ENCODE results near the gene MLYCD.

The MLYCD gene

GRCh38 chr16:83887564-83887963 lies 11.4 kb upstream of the MLYCD start:
- DNase-seq: no peak
- Histone ChIP-seq H3K4me3 (ENCODE audit: low read depth, low read length) (no peak overlapping the region), H3K27ac (no peak overlapping the region), H3K36me3 (replicated peaks) (no peaks in the 10 kb centered on the region), H3K27me3 (replicated peaks) (peaks cover 3% of the 10 kb centered on the region)
- in situ Hi-C loops (cut with HindIII; ENCODE audit: low pct_ligation_motif_present, low sequenced_read_pairs): no loop called here
- no peak for TF ChIP-seq CTCF (IDR thresholded peaks at IDR 0.05; ENCODE audit: low read depth, low read length, missing control alignments)

GRCh38 chr16:83888672-83889044 lies 10.3 kb upstream of the MLYCD start:
- DNase-seq: no peak
- no peak overlapping the region for H3K4me3 ChIP-seq (ENCODE audit: low read depth, low read length)
- TF ChIP-seq CTCF (IDR thresholded peaks at IDR 0.05; ENCODE audit: low read depth, low read length, missing control alignments): no peak
- H3K27ac ChIP-seq: no peak overlapping the region
- H3K36me3 ChIP-seq (replicated peaks): no peaks in the 10 kb centered on the region
- H3K27me3 ChIP-seq (replicated peaks): peaks cover 3% of the 10 kb centered on the region
- in situ Hi-C loops (cut with HindIII; ENCODE audit: low pct_ligation_motif_present, low sequenced_read_pairs): no loop called here

GRCh38 chr16:83890359-83890758 lies 8.6 kb upstream of the MLYCD start:
- DNase-seq: no peak
- in situ Hi-C loops (cut with HindIII; ENCODE audit: low pct_ligation_motif_present, low sequenced_read_pairs): no loop called here
- Histone ChIP-seq H3K4me3 (ENCODE audit: low read depth, low read length) (no peak overlapping the region), H3K27me3 (replicated peaks) (peaks cover 3% of the 10 kb centered on the region), H3K27ac (no peak overlapping the region), H3K36me3 (replicated peaks) (no peaks in the 10 kb centered on the region)
- no peak for TF ChIP-seq CTCF (IDR thresholded peaks at IDR 0.05; ENCODE audit: low read depth, low read length, missing control alignments)

- no peak for DNase-seq
- Histone ChIP-seq H3K36me3 (replicated peaks) (no peaks in the 10 kb centered on the region), H3K4me3 (ENCODE audit: low read depth, low read length) (no peak overlapping the region), H3K27me3 (replicated peaks) (peaks cover 3% of the 10 kb centered on the region), H3K27ac (no peak overlapping the region)
- in situ Hi-C loops (cut with HindIII; ENCODE audit: low pct_ligation_motif_present, low sequenced_read_pairs): no loop called here
- no peak for TF ChIP-seq CTCF (IDR thresholded peaks at IDR 0.05; ENCODE audit: low read depth, low read length, missing control alignments)
Observed at GRCh38 chr16:83891742-83892141, 7.2 kb upstream of the MLYCD start.

- in situ Hi-C loops (cut with HindIII; ENCODE audit: low pct_ligation_motif_present, low sequenced_read_pairs): no loop called here
- no peak for TF ChIP-seq CTCF (IDR thresholded peaks at IDR 0.05; ENCODE audit: low read depth, low read length, missing control alignments)
- no peaks in the 10 kb centered on the region for H3K36me3 ChIP-seq (replicated peaks)
- no peak overlapping the region for H3K27ac ChIP-seq
- no peak for DNase-seq
- no peaks in the 10 kb centered on the region for H3K27me3 ChIP-seq (replicated peaks)
- H3K4me3 ChIP-seq (ENCODE audit: low read depth, low read length): no peak overlapping the region
Observed at GRCh38 chr16:83895243-83895642, 3.7 kb upstream of the MLYCD start.

- in situ Hi-C loops (cut with HindIII; ENCODE audit: low pct_ligation_motif_present, low sequenced_read_pairs): no loop called here
- Histone ChIP-seq H3K27me3 (replicated peaks) (no peaks in the 10 kb centered on the region), H3K27ac (no peak overlapping the region), H3K36me3 (replicated peaks) (no peaks in the 10 kb centered on the region), H3K4me3 (ENCODE audit: low read depth, low read length) (no peak overlapping the region)
- no peak for TF ChIP-seq CTCF (IDR thresholded peaks at IDR 0.05; ENCODE audit: low read depth, low read length, missing control alignments)
- no peak for DNase-seq
Observed at GRCh38 chr16:83895942-83896341, 3.0 kb upstream of the MLYCD start.
